WTC11 (cell line): ENCODE measurements around the gene TST. TPM values are rescaled to one million over a fixed set of nuclear protein-coding genes. Genes with fewer than 3 reads are reported as not detected.

ENCODE experiments used
- ATAC-seq: fragments of 200-7000 bp; cut with Tn5 transposase; 2 replicates; pipeline ENCODE4 v1.10.0; 2021; ENCODE audit warnings: mild to moderate bottlenecking, moderate library complexity
- CTCF ChIA-PET: fragments of 300-600 bp; sonication (Branson Sonifier 250); formaldehyde crosslinking; loops from one replicate; lab custom pipeline; 2021; ENCODE audit warnings: antibody characterized with exemption; lab: Charles Lee
- POLR2A ChIA-PET: fragments of 350-600 bp; sonication (Branson Sonifier 250); formaldehyde crosslinking; loops from one replicate; lab custom pipeline; 2021; ENCODE audit warnings: antibody characterized with exemption; lab: Charles Lee
- DNase-seq: peaks from one replicate; pipeline ENCODE4 v3.0.0; 2021; ENCODE audit warnings: low spot score
- H3K27ac Mint-ChIP-seq: 2 replicates; pipeline ENCODE4 v1.8.0; 2021; ENCODE audit warnings: mixed read lengths
- H3K27me3 Mint-ChIP-seq: 2 replicates; pipeline ENCODE4 v1.8.0; 2021; ENCODE audit warnings: low read depth, mild to moderate bottlenecking, moderate library complexity, mixed read lengths
- H3K36me3 Mint-ChIP-seq: 2 replicates; pipeline ENCODE4 v1.8.0; 2021; ENCODE audit warnings: mixed read lengths
- H3K4me1 Mint-ChIP-seq: 2 replicates; pipeline ENCODE4 v1.8.0; 2022; ENCODE audit warnings: mixed read lengths
- H3K4me3 Mint-ChIP-seq: 2 replicates; pipeline ENCODE4 v1.8.0; 2021; ENCODE audit warnings: mild to moderate bottlenecking, moderate library complexity, mixed read lengths
- H3K9me3 Mint-ChIP-seq: 2 replicates; pipeline ENCODE4 v1.8.0; 2021; ENCODE audit warnings: mixed read lengths
- AR ChIP-seq: fragments of 250-450 bp; sonication (Bioruptor Pico); IDR thresholded peaks from 2 replicates; pipeline ENCODE4 v1.9.0; 2021; ENCODE audit warnings: mild to moderate bottlenecking
- ATF2 ChIP-seq: sonication (generic); formaldehyde crosslinking; IDR thresholded peaks from 2 replicates; pipeline ENCODE4 v1.8.1; 2022; ENCODE audit warnings: low read depth, missing genetic modification reagents, borderline replicate concordance
- CDX4 ChIP-seq: fragments of 250-450 bp; sonication (Bioruptor Pico); IDR thresholded peaks from 2 replicates; pipeline ENCODE4 v1.9.0; 2021; ENCODE audit warnings: moderate library complexity, mild to moderate bottlenecking, inconsistent platforms, borderline replicate concordance
- ESRRA ChIP-seq: sonication (generic); formaldehyde crosslinking; IDR thresholded peaks from 2 replicates; pipeline ENCODE4 v1.8.1; 2022; ENCODE audit warnings: mild to moderate bottlenecking, missing genetic modification reagents, borderline replicate concordance
- FOXK1 ChIP-seq: sonication (generic); formaldehyde crosslinking; IDR thresholded peaks from 2 replicates; pipeline ENCODE4 v1.8.0; 2022; ENCODE audit warnings: mild to moderate bottlenecking, moderate library complexity, missing genetic modification reagents
- GABPB1 ChIP-seq: sonication (generic); formaldehyde crosslinking; IDR thresholded peaks from 2 replicates; pipeline ENCODE4 v1.8.1; 2023; ENCODE audit warnings: mild to moderate bottlenecking, missing genetic modification reagents
- KAT7 ChIP-seq: sonication (generic); formaldehyde crosslinking; IDR thresholded peaks from 2 replicates; pipeline ENCODE4 v1.8.1; 2023; ENCODE audit warnings: missing genetic modification reagents, mild to moderate bottlenecking, borderline replicate concordance
- OVOL2 ChIP-seq: fragments of 250-450 bp; sonication (Bioruptor Pico); IDR thresholded peaks from 2 replicates; pipeline ENCODE4 v1.9.0; 2021; ENCODE audit warnings: mild to moderate bottlenecking, borderline replicate concordance
- PRDM15 ChIP-seq: sonication (generic); formaldehyde crosslinking; IDR thresholded peaks from 2 replicates; pipeline ENCODE4 v1.8.0; 2022; ENCODE audit warnings: missing genetic modification reagents
- RELA ChIP-seq: sonication (generic); formaldehyde crosslinking; IDR thresholded peaks from 2 replicates; pipeline ENCODE4 v1.8.1; 2022; ENCODE audit warnings: missing genetic modification reagents, mild to moderate bottlenecking, borderline replicate concordance
- RORB ChIP-seq: fragments of 250-450 bp; sonication (Bioruptor Pico); IDR thresholded peaks from 2 replicates; pipeline ENCODE4 v1.9.0; 2021; ENCODE audit warnings: mild to moderate bottlenecking
- SP1 ChIP-seq: sonication (generic); formaldehyde crosslinking; conservative IDR thresholded peaks from 2 replicates; pipeline ENCODE4 v1.8.1; 2022; ENCODE audit warnings: missing genetic modification reagents
- TP53 ChIP-seq: sonication (generic); formaldehyde crosslinking; IDR thresholded peaks from 2 replicates; pipeline ENCODE4 v1.8.1; 2023; ENCODE audit warnings: mild to moderate bottlenecking, missing genetic modification reagents
- ZNF138 ChIP-seq: sonication (generic); formaldehyde crosslinking; conservative IDR thresholded peaks from 2 replicates; pipeline ENCODE4 v1.8.1; 2022; ENCODE audit warnings: mild to moderate bottlenecking, moderate library complexity, missing genetic modification reagents
- ZNF219 ChIP-seq: sonication (generic); formaldehyde crosslinking; IDR thresholded peaks from 2 replicates; pipeline ENCODE4 v1.8.0; 2023; ENCODE audit warnings: missing genetic modification reagents, mild to moderate bottlenecking, borderline replicate concordance
- ZNF232 ChIP-seq: sonication (generic); formaldehyde crosslinking; IDR thresholded peaks from 2 replicates; pipeline ENCODE4 v1.8.0; 2022; ENCODE audit warnings: mild to moderate bottlenecking, missing genetic modification reagents
- ZNF263 ChIP-seq: sonication (generic); formaldehyde crosslinking; IDR thresholded peaks from 2 replicates; pipeline ENCODE4 v1.8.1; 2022; ENCODE audit warnings: low read depth, mild to moderate bottlenecking, moderate library complexity, missing genetic modification reagents
- ZNF425 ChIP-seq: fragments of 250-450 bp; sonication (Bioruptor Pico); conservative IDR thresholded peaks from 2 replicates; pipeline ENCODE4 v1.9.0; 2021; ENCODE audit warnings: mild to moderate bottlenecking
- total RNA-seq: library from RNA; stranded (reverse); gene quantifications from 3 replicates; pipeline ENCODE4 v1.2.3, GENCODE V29; 2021
- TF ChIP-seq, protein P1 (sequence below): sonication (generic); formaldehyde crosslinking; conservative IDR thresholded peaks from 2 replicates; pipeline ENCODE4 v1.8.1; 2022; ENCODE audit warnings: mild to moderate bottlenecking, missing genetic modification reagents

The TST gene
- total RNA-seq, 1 experiment from 2014 or later: 24.4 TPM

DNA sequence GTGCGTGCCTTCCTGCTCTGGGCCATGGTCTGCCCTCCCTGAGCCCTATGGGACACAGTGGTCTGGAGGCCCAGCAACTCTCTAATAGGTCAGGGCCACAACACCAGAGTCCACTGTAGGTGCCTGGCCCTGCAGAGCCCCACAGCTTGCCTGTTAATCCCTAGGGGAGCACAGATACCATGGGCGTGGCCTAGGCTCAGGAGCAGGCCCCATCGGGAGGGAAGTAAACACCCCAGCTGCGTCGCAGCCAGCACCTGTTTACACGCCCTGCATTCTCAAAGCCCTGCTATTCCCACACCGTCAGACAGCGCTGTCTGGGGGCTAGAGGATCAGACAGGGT is 34.8 kb upstream of the TST start (continued):
- TF ChIP-seq ZNF138 (CRISPR knock-in tag): no peak
- no peak for TF ChIP-seq RORB (CRISPR knock-in tag)
- TF ChIP-seq GABPB1 (CRISPR knock-in tag): no peak
- TF ChIP-seq ESRRA (CRISPR knock-in tag): no peak
- no peak for TF ChIP-seq FOXK1 (CRISPR knock-in tag)
- no peak for TF ChIP-seq SP1

DNA sequence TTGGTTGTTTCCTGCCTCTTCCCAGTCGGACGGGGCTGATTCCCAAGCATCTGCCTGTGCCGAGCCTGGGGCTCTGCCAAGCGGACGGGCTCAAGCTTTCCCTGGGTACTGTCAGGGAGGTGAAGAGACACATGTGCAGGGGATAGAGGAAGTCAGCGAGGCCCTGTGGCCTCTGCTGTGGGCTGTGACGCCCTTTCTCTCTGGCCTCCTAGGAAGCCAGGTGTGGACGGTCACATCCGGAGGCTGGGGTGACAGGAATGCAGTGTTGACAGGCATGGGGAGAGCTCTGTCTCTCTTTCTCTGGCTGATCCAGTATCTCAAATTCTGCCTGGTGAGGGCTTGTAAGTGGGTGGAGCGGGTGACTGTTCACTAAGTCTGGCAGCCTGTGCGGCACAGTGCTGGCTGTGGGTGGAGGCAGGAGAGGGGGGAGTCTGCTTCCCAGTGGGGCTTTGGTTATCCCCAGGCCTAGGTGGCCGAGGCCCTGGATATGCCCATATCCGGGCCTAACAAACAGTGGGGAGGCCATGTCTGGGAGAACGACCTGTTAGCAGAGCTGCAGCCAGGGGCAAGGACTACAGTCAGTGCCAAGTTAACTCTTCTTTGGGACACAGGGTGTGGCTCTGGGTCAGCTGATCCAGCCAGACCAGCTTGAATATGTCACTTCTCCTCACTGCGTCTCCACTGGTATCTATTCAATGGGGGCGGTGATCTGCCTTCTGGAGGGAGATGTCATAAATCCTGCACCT is 34.2 kb upstream of the TST start:
- H3K27ac Mint-ChIP-seq: no peak overlapping the region
- peaks cover 9% of the 10 kb centered on the region for H3K36me3 Mint-ChIP-seq
- ATAC-seq: no peak
- peak overlapping the region; percentile 67; the same call in 1 of the 2 replicates for H3K4me3 Mint-ChIP-seq
- peaks cover 9% of the 10 kb centered on the region for H3K27me3 Mint-ChIP-seq
- POLR2A ChIA-PET: no interaction called here
- peaks cover 9% of the 10 kb centered on the region for H3K4me1 Mint-ChIP-seq
- TF ChIP-seq PRDM15 (CRISPR knock-in tag): no peak
- TF ChIP-seq TP53 (CRISPR knock-in tag): no peak
- TF ChIP-seq ZNF263 (CRISPR knock-in tag): no peak
- no peak for TF ChIP-seq AR (CRISPR knock-in tag)
- no peak for TF ChIP-seq ZNF219 (CRISPR knock-in tag)
- TF ChIP-seq, protein P1, sequence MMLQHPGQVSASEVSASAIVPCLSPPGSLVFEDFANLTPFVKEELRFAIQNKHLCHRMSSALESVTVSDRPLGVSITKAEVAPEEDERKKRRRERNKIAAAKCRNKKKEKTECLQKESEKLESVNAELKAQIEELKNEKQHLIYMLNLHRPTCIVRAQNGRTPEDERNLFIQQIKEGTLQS: no peak
- no peak for TF ChIP-seq ZNF425 (CRISPR knock-in tag)
- no peak for TF ChIP-seq ZNF232 (CRISPR knock-in tag)
- TF ChIP-seq OVOL2 (CRISPR knock-in tag): no peak
- no peak for TF ChIP-seq KAT7 (CRISPR knock-in tag)
- no peak for TF ChIP-seq CDX4 (CRISPR knock-in tag)
- no peak for TF ChIP-seq ATF2 (CRISPR knock-in tag)
- TF ChIP-seq RELA: no peak
- TF ChIP-seq, all 79 proteins: peak for 0
- H3K9me3 Mint-ChIP-seq: no peaks in the 10 kb centered on the region
- CTCF ChIA-PET: interaction anchor here (1.5 kb wide), 2 partner anchors 33 to 76 kb away, joined by 3 to 4 read pairs; no protein-coding TSS in a partner anchor
- no peak for DNase-seq
